Stomach (tissue), 4 donors: ENCODE results near the gene KDM1B.

ENCODE experiments used
- POLR2A ChIP-seq, 4 donors: fragments of 450-650 bp; IDR thresholded peaks; one replicate each; pipeline ENCODE4 v1.6.1; 2016; ENCODE audit warnings: antibody characterized with exemption in 4 of 4, control low read depth in 2 of 4, mild to moderate bottlenecking in 1 of 4, moderate library complexity in 1 of 4
- POLR2AphosphoS5 ChIP-seq, 3 donors: sonication (generic); formaldehyde crosslinking; IDR thresholded peaks; one replicate each; pipeline ENCODE4 v1.6.1; 2016; ENCODE audit warnings: antibody characterized with exemption in 3 of 3
- TF ChIP-seq, protein P1 (sequence below), 7 experiments: fragments of 450-650 bp in 4 of 7; fragments of 200-600 bp in 3 of 7; sonication (generic) in 3 of 7; IDR thresholded peaks; one replicate each; pipeline ENCODE4 v1.5.1; 2016 to 2019; ENCODE audit warnings: antibody characterized with exemption in 7 of 7, control low read depth in 2 of 7, mild to moderate bottlenecking in 1 of 7

DNA sequence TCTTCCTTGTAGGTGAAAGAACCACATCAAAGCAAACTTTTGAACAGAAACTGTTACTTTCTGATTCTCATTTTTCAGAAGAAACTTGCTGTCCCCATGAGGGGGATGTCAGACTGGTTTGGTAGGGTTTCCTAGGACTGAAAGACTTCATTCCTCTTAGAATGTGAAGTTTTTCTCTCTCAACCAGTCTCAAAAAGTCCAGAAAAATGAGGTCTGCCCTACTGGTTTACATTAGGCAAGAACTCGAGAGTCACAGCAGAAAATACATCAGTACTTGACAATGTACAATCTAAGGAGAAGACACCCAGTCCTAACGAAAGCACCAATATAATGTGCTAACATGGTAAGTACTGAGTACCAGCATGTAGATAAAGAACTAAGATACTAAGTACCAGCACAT is 20.1 kb upstream of the KDM1B start:
- TF ChIP-seq, protein P1, sequence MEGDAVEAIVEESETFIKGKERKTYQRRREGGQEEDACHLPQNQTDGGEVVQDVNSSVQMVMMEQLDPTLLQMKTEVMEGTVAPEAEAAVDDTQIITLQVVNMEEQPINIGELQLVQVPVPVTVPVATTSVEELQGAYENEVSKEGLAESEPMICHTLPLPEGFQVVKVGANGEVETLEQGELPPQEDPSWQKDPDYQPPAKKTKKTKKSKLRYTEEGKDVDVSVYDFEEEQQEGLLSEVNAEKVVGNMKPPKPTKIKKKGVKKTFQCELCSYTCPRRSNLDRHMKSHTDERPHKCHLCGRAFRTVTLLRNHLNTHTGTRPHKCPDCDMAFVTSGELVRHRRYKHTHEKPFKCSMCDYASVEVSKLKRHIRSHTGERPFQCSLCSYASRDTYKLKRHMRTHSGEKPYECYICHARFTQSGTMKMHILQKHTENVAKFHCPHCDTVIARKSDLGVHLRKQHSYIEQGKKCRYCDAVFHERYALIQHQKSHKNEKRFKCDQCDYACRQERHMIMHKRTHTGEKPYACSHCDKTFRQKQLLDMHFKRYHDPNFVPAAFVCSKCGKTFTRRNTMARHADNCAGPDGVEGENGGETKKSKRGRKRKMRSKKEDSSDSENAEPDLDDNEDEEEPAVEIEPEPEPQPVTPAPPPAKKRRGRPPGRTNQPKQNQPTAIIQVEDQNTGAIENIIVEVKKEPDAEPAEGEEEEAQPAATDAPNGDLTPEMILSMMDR (IDR thresholded peaks at IDR 0.05), result no peak
- TF ChIP-seq POLR2A (IDR thresholded peaks at IDR 0.05) (no peak), POLR2AphosphoS5 (IDR thresholded peaks at IDR 0.05) (no peak)
